Testis (tissue), 3 donors: ENCODE data around the gene RIC8B. TPM values are rescaled to one million over a fixed set of nuclear protein-coding genes. Genes with fewer than 3 reads are reported as not detected.

ENCODE experiments used
- DNase-seq: peaks from one replicate; pipeline ENCODE4 v3.0.0-alpha.2; 2019
- H3K27ac ChIP-seq, 2 donors: fragments of 200-600 bp; sonication (generic); one replicate each; pipeline ENCODE4 v1.5.1; 2019
- H3K27me3 ChIP-seq: fragments of 200-600 bp; sonication (generic); one replicate; pipeline ENCODE4 v1.5.1; 2019
- H3K36me3 ChIP-seq: fragments of 200-600 bp; sonication (generic); one replicate; pipeline ENCODE4 v1.5.1; 2017; ENCODE audit warnings: low read depth; ENCODE audit errors: missing control alignments
- H3K4me1 ChIP-seq: fragments of 200-600 bp; sonication (generic); one replicate; pipeline ENCODE4 v1.5.1; 2019
- H3K4me3 ChIP-seq, 2 donors: fragments of 200-600 bp; sonication (generic); one replicate each; pipeline ENCODE4 v1.5.1; 2017 to 2019
- H3K9me3 ChIP-seq: fragments of 200-600 bp; sonication (generic); one replicate; pipeline ENCODE4 v1.5.1; 2017
- POLR2A ChIP-seq: fragments of 450-650 bp; IDR thresholded peaks from one replicate; pipeline ENCODE4 v1.6.1; 2017; ENCODE audit warnings: antibody characterized with exemption, mild to moderate bottlenecking, moderate library complexity
- WGBS, 2 donors: methylation state at CpG; one replicate each; pipeline ENCODE4 v1.1.5; 2018; 5-methylcytosine and 5-hydroxymethylcytosine counted together
- intact Hi-C: fragments of 100-400 bp; cut with DNase I; formaldehyde crosslinking; loops from one replicate; pipeline ENCODE4 v1.15.1; 2023; ENCODE audit warnings: low total_unique reads
- polyA plus RNA-seq: library from polyadenylated mRNA; stranded (reverse); fragments of 350-450 nt; fragmentation: Illumina TruSeq; extraction: RNeasy Lipid Tissue Mini Kit (QIAGEN cat#74804); gene quantifications from one replicate; pipeline ENCODE4 v1.2.3, GENCODE V29; 2014; ENCODE audit warnings: low read depth, low replicate concordance; ENCODE audit not compliant: insufficient read depth
- total RNA-seq, 2 donors: library from RNA; depleted of rRNA; stranded (reverse); fragments of >200 nt; gene quantifications; one replicate each; pipeline ENCODE4 v1.2.3, GENCODE V29; 2016
- TF ChIP-seq, protein P1 (sequence below), 3 experiments: fragments of 450-650 bp in 2 of 3; fragments of 200-600 bp in 1 of 3; sonication (generic) in 1 of 3; IDR thresholded peaks; one replicate each; pipeline ENCODE4 v1.5.1; 2016 to 2019; ENCODE audit warnings: antibody characterized with exemption in 3 of 3, mild to moderate bottlenecking in 2 of 3, moderate library complexity in 1 of 3

The RIC8B gene
- total and polyA plus RNA-seq, 3 donors from 2014 or later: 14.3 to 27.7 (median 18.3) TPM

GRCh38 chr12:106861984-106862916 is 87.8 kb downstream of the RIC8B start:
- 88 to 89% methylated on average over 3 of the region's 3 CpGs for WGBS, 2 donors
- Histone ChIP-seq H3K4me1 (no peaks in the 10 kb centered on the region), H3K27me3 (no peaks in the 10 kb centered on the region), H3K36me3 (no peaks in the 10 kb centered on the region), H3K9me3 (no peaks in the 10 kb centered on the region), H3K27ac (no peak overlapping the region), H3K4me3 (no peak overlapping the region)
- intact Hi-C loops: no loop called here
- TF ChIP-seq POLR2A: no peak
- TF ChIP-seq, protein P1, sequence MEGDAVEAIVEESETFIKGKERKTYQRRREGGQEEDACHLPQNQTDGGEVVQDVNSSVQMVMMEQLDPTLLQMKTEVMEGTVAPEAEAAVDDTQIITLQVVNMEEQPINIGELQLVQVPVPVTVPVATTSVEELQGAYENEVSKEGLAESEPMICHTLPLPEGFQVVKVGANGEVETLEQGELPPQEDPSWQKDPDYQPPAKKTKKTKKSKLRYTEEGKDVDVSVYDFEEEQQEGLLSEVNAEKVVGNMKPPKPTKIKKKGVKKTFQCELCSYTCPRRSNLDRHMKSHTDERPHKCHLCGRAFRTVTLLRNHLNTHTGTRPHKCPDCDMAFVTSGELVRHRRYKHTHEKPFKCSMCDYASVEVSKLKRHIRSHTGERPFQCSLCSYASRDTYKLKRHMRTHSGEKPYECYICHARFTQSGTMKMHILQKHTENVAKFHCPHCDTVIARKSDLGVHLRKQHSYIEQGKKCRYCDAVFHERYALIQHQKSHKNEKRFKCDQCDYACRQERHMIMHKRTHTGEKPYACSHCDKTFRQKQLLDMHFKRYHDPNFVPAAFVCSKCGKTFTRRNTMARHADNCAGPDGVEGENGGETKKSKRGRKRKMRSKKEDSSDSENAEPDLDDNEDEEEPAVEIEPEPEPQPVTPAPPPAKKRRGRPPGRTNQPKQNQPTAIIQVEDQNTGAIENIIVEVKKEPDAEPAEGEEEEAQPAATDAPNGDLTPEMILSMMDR (IDR thresholded peaks at IDR 0.05): no peak
- DNase-seq: no peak

GRCh38 chr12:106863189-106863588 is 88.7 kb downstream of the RIC8B start:
- 47 to 67% methylated on average over 1 of the region's 1 CpG for WGBS, 2 donors
- H3K27me3 ChIP-seq: no peaks in the 10 kb centered on the region
- no peak overlapping the region for H3K4me3 ChIP-seq
- H3K9me3 ChIP-seq: no peaks in the 10 kb centered on the region
- no peak for TF ChIP-seq POLR2A
- TF ChIP-seq, protein P1 (IDR thresholded peaks at IDR 0.05): no peak
- H3K27ac ChIP-seq: no peak overlapping the region
- H3K4me1 ChIP-seq: no peaks in the 10 kb centered on the region
- intact Hi-C loops: no loop called here
- H3K36me3 ChIP-seq: no peaks in the 10 kb centered on the region
- no peak for DNase-seq

- TF ChIP-seq, protein P1 (IDR thresholded peaks at IDR 0.05): no peak
- Histone ChIP-seq H3K9me3 (no peaks in the 10 kb centered on the region), H3K4me3 (no peak overlapping the region), H3K27me3 (no peaks in the 10 kb centered on the region), H3K27ac (no peak overlapping the region), H3K4me1 (no peaks in the 10 kb centered on the region), H3K36me3 (no peaks in the 10 kb centered on the region)
- intact Hi-C loops: no loop called here
- no peak for DNase-seq
- 83 to 87% methylated on average over 3 of the region's 3 CpGs for WGBS, 2 donors
Measured at GRCh38 chr12:106865683-106866082, 91.2 kb downstream of the RIC8B start.

GRCh38 chr12:106866426-106867080 is 92.1 kb downstream of the RIC8B start:
- no peaks in the 10 kb centered on the region for H3K36me3 ChIP-seq
- intact Hi-C loops: no loop called here

More at GRCh38 chr12:106866426-106867080, 92.1 kb downstream of the RIC8B start:
- 70 to 73% methylated on average over 5 of the region's 5 CpGs for WGBS, 2 donors
- TF ChIP-seq POLR2A: no peak
- TF ChIP-seq, protein P1 (IDR thresholded peaks at IDR 0.05): no peak
- DNase-seq: no peak
- no peaks in the 10 kb centered on the region for H3K4me1 ChIP-seq
- H3K27me3 ChIP-seq: no peaks in the 10 kb centered on the region
- no peaks in the 10 kb centered on the region for H3K9me3 ChIP-seq
- no peak overlapping the region for H3K27ac ChIP-seq
- no peak overlapping the region for H3K4me3 ChIP-seq
